Adrenal gland (tissue), 5 donors: Measurements from ENCODE around the gene HIRA.

Experiments
- CTCF ChIP-seq, 6 experiments: fragments of 450-650 bp in 4 of 6; fragments of 200-600 bp in 2 of 6; sonication (generic) in 1 of 6; IDR thresholded peaks; 1 replicate in 5 of 6; 2 replicates in 1 of 6; pipeline versions ENCODE4 v1.5.1 to v1.8.0; 2016 to 2021; ENCODE audit warnings: antibody characterized with exemption in 6 of 6, mild to moderate bottlenecking in 2 of 6, moderate library complexity in 1 of 6
- POLR2A ChIP-seq, 2 donors: fragments of 450-650 bp; IDR thresholded peaks; one replicate each; pipeline ENCODE4 v1.6.1; 2017; ENCODE audit warnings: antibody characterized with exemption in 2 of 2, mild to moderate bottlenecking in 2 of 2, moderate library complexity in 1 of 2
- donor health status: DM: no; HTN: no; CAD: no.

- TF ChIP-seq CTCF (IDR thresholded peaks at IDR 0.05), result no peak
- TF ChIP-seq POLR2A (IDR thresholded peaks at IDR 0.05), result no peak
Measured at GRCh38 chr22:19420321-19420720, 11.2 kb downstream of the HIRA start.
